Superior temporal gyrus (tissue), 1 donor: ENCODE results near the gene AKR1B1.

Source experiments
- DNase-seq: peaks from one replicate; pipeline ENCODE4 v3.0.0-alpha.2; 2016; ENCODE audit errors: extremely low spot score

AKR1B1 gene

GRCh38 chr7:134444198-134444960 is 14.5 kb downstream of the AKR1B1 start:
- DNase-seq, result peak; percentile 73

- no peak for DNase-seq
Observed at GRCh38 chr7:134443396-134444070, 15.4 kb downstream of the AKR1B1 start.

- no peak for DNase-seq
Observed at GRCh38 chr7:134442441-134443220, 16.3 kb downstream of the AKR1B1 start.

GRCh38 chr7:134441264-134441663 is 17.6 kb downstream of the AKR1B1 start:
- no peak for DNase-seq

GRCh38 chr7:134440476-134440875 is 18.4 kb downstream of the AKR1B1 start:
- no peak for DNase-seq

- DNase-seq, result no peak
Observed at GRCh38 chr7:134440067-134440466, 18.8 kb downstream of the AKR1B1 start.

GRCh38 chr7:134438946-134439345 is 20.0 kb downstream of the AKR1B1 start:
- no peak for DNase-seq

GRCh38 chr7:134435161-134435920 is 23.6 kb downstream of the AKR1B1 start:
- no peak for DNase-seq

GRCh38 chr7:134434701-134435100 is 24.2 kb downstream of the AKR1B1 start:
- DNase-seq, result no peak

- DNase-seq, result no peak
Observed at GRCh38 chr7:134433430-134433829, 25.5 kb downstream of the AKR1B1 start.

GRCh38 chr7:134432296-134433152 is 26.4 kb downstream of the AKR1B1 start:
- DNase-seq, result peak; percentile 96

- no peak for DNase-seq
Observed at GRCh38 chr7:134431815-134432214, 27.1 kb downstream of the AKR1B1 start.

GRCh38 chr7:134429481-134429880 is 29.4 kb downstream of the AKR1B1 start:
- DNase-seq, result no peak

GRCh38 chr7:134428942-134429341 is 30.0 kb downstream of the AKR1B1 start:
- DNase-seq, result no peak

GRCh38 chr7:134427896-134428295 is 31.0 kb downstream of the AKR1B1 start:
- DNase-seq, result no peak

- no peak for DNase-seq
Observed at GRCh38 chr7:134425777-134426176, 33.1 kb downstream of the AKR1B1 start.

- DNase-seq, result no peak
Observed at GRCh38 chr7:134422638-134423037, 36.3 kb downstream of the AKR1B1 start.

- no peak for DNase-seq
Observed at GRCh38 chr7:134422008-134422407, 36.9 kb downstream of the AKR1B1 start.

- DNase-seq, result peak; percentile 92
Observed at GRCh38 chr7:134420424-134421125, 38.3 kb downstream of the AKR1B1 start.

- no peak for DNase-seq
Observed at GRCh38 chr7:134419875-134420274, 39.0 kb downstream of the AKR1B1 start.
